Upper lobe of right lung (tissue), 1 donor: ENCODE data around the gene USP36. TPM values are rescaled to one million over a fixed set of nuclear protein-coding genes. Genes with fewer than 3 reads are reported as not detected.
"Not testable (repeated sequence)": the region's sequence is repeated elsewhere in the genome, so short reads cannot be mapped to it uniquely, and the experiment has no call there.

Experiments
- ATAC-seq: fragments of 200-7000 bp; cut with Tn5 transposase; one replicate; pipeline ENCODE4 v1.9.1; 2020; ENCODE audit warnings: mild to moderate bottlenecking, moderate library complexity
- DNase-seq: peaks from one replicate; pipeline ENCODE4 v3.0.0-alpha.2; 2020
- H3K27ac ChIP-seq: fragments of 200-600 bp; one replicate; pipeline ENCODE4 v1.8.0; 2022
- H3K27me3 ChIP-seq: fragments of 200-600 bp; one replicate; pipeline ENCODE4 v1.8.0; 2022; ENCODE audit warnings: mild to moderate bottlenecking
- H3K36me3 ChIP-seq: fragments of 200-600 bp; one replicate; pipeline ENCODE4 v1.8.0; 2022
- H3K4me1 ChIP-seq: fragments of 200-600 bp; one replicate; pipeline ENCODE4 v1.8.0; 2022
- H3K4me3 ChIP-seq: fragments of 200-600 bp; one replicate; pipeline ENCODE4 v1.8.0; 2022; ENCODE audit warnings: mild to moderate bottlenecking
- H3K9me3 ChIP-seq: fragments of 200-600 bp; one replicate; pipeline ENCODE4 v1.8.0; 2022
- CTCF ChIP-seq: fragments of 200-600 bp; IDR thresholded peaks from one replicate; pipeline ENCODE4 v1.8.0; 2022; ENCODE audit warnings: antibody characterized with exemption
- intact Hi-C: fragments of 100-400 bp; cut with DNase I; formaldehyde crosslinking; loops from one replicate; pipeline ENCODE4 v1.11.0; 2022
- long read RNA-seq: library from polyadenylated mRNA; unstranded; transcript quantifications from one replicate; pipeline ENCODE4 v2.0.0, GENCODE V29; 2021
- total RNA-seq: library from RNA; stranded (reverse); fragmentation: NEBNext Ultra II Directional; extraction: Animal tissue kit (Norgen Biotek cat#: 25700); gene quantifications from one replicate; pipeline ENCODE4 v1.2.1, GENCODE V29; 2021
- donor health status: DM: no; HTN: yes; CAD: no; lungs with severe emphysema.

Gene USP36
- 69.6 TPM for total RNA-seq
- long read RNA-seq, partial matches to known transcripts, result 26 of 40 reads
- long read RNA-seq, other reads (novel, unspliced or antisense), result 13 of 40 reads

- peak; percentile 100 for DNase-seq
- H3K27ac ChIP-seq, result peak within 1 kb of the TSS; percentile 99
- intact Hi-C loops, result no loop called here
- H3K4me3 ChIP-seq, result peak within 1 kb of the TSS; percentile 98
- H3K9me3 ChIP-seq, result no peaks in the 10 kb centered on the region
- H3K27me3 ChIP-seq, result no peaks in the 10 kb centered on the region
- ATAC-seq, result peak; percentile 96
- H3K4me1 ChIP-seq, result peaks cover 32% of the 10 kb centered on the region
- TF ChIP-seq CTCF, result no peak
- H3K36me3 ChIP-seq, result peaks cover 20% of the 10 kb centered on the region
Measured at GRCh38 chr17:78840780-78841611, at the start of gene USP36. Gene USP36 (minus strand): TSS chr17:78840814. CDS start chr17:78836363, 4,451 bp downstream.

- DNase-seq, H3K36me3 ChIP-seq, intact Hi-C loops, H3K9me3 ChIP-seq, H3K4me3 ChIP-seq, ATAC-seq, H3K27me3 ChIP-seq: not testable (repeated sequence)
- Histone ChIP-seq H3K4me1 (peaks cover 43% of the 10 kb centered on the region), H3K27ac (peak overlapping the region; percentile 66)
Measured at GRCh38 chr17:78890096-78890495, 49.5 kb upstream of the USP36 start.

GRCh38 chr17:78889531-78889930 lies 48.9 kb upstream of the USP36 start:
- Histone ChIP-seq H3K27me3 (no peaks in the 10 kb centered on the region), H3K9me3 (no peaks in the 10 kb centered on the region), H3K27ac (peak overlapping the region; percentile 66), H3K36me3 (no peaks in the 10 kb centered on the region), H3K4me1 (peaks cover 45% of the 10 kb centered on the region), H3K4me3 (no peak overlapping the region)
- intact Hi-C loops, result no loop called here
- peak; percentile 41 for ATAC-seq
- DNase-seq, result no peak
- no peak for TF ChIP-seq CTCF

- peak overlapping the region; percentile 66 for H3K27ac ChIP-seq
- no peak overlapping the region for H3K4me3 ChIP-seq
- no peaks in the 10 kb centered on the region for H3K27me3 ChIP-seq
- ATAC-seq, result no peak
- H3K4me1 ChIP-seq, result peaks cover 50% of the 10 kb centered on the region
- H3K36me3 ChIP-seq, result no peaks in the 10 kb centered on the region
- no peaks in the 10 kb centered on the region for H3K9me3 ChIP-seq
- DNase-seq, result no peak
- intact Hi-C loops, result no loop called here
- no peak for TF ChIP-seq CTCF
Measured at GRCh38 chr17:78888941-78889518, 48.4 kb upstream of the USP36 start.

- Histone ChIP-seq H3K27ac (no peak overlapping the region), H3K9me3 (no peaks in the 10 kb centered on the region), H3K4me1 (peaks cover 55% of the 10 kb centered on the region), H3K36me3 (no peaks in the 10 kb centered on the region), H3K27me3 (no peaks in the 10 kb centered on the region), H3K4me3 (no peak overlapping the region)
- ATAC-seq (no peak), DNase-seq (no peak)
- TF ChIP-seq CTCF, result no peak
- intact Hi-C loops, result no loop called here
Measured at GRCh38 chr17:78886954-78887353, 46.3 kb upstream of the USP36 start.

GRCh38 chr17:78885956-78886355 lies 45.3 kb upstream of the USP36 start:
- ATAC-seq, result no peak
- peaks cover 48% of the 10 kb centered on the region for H3K4me1 ChIP-seq

More at GRCh38 chr17:78885956-78886355, 45.3 kb upstream of the USP36 start:
- H3K36me3 ChIP-seq, result no peaks in the 10 kb centered on the region
- intact Hi-C loops, result no loop called here
- no peak for TF ChIP-seq CTCF
- no peaks in the 10 kb centered on the region for H3K27me3 ChIP-seq
- H3K9me3 ChIP-seq, result no peaks in the 10 kb centered on the region
- H3K4me3 ChIP-seq, result no peak overlapping the region
- H3K27ac ChIP-seq, result no peak overlapping the region
- DNase-seq, result no peak
